ENCODE measurements around the gene KRI1. TPM values are rescaled to one million over a fixed set of nuclear protein-coding genes. Genes with fewer than 3 reads are reported as not detected.

KRI1 gene
- total and polyA plus RNA-seq, 2 donors (not counting 3 experiments of a cell fraction or from before 2014, with no cell fraction given): 6.7 to 25.7 TPM

DNA sequence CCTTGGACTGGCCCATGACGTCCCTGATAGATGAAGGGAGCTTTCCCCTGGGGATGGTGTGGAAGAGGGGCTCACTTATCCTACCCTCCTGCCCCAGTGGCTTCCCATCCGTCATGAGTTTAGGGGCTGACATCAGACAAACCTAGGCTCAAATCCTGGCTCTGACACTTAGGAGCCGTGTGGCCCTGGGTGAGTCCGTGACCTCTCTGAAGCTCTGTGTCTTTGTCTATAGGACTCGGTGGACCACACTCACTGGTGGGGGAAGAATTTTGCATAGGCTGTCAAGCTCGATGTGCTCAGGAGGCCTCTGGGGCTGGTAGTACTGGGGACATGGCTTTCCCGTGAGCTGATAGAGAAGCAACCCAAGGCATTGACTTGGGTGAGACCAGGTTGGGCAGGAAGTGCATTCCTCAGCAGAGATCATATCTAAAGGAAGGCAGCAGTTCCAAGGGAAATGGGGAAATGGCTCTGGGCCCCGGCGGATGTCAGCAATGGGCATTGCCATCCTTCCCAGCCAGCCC, 38.7 kb upstream of the KRI1 start:
- no peaks in the 10 kb centered on the region for H3K9me3 ChIP-seq (replicated peaks; ENCODE audit: control insufficient read depth, insufficient read depth, low read length)
- H3K4me1 ChIP-seq (ENCODE audit: control insufficient read depth, extremely low read depth, insufficient read depth, low read length): peaks cover 25% of the 10 kb centered on the region
- H4K20me1 ChIP-seq (replicated peaks; ENCODE audit: control insufficient read depth, extremely low read depth, insufficient read depth, low read length): no peaks in the 10 kb centered on the region
- peak overlapping the region; percentile 86 for H3K9ac ChIP-seq (replicated peaks; ENCODE audit: extremely low read depth, insufficient read depth, low read length)
- dilution Hi-C loops (cut with MboI; ENCODE audit: extremely low pct_ligation_motif_present, low sequenced_read_pairs) (no loop called here), intact Hi-C loops (cut with micrococcal nuclease) (loop anchor here (2.0 kb wide), 2 partner anchors 24 to 40 kb away; no protein-coding TSS in a partner anchor)
- no peaks in the 10 kb centered on the region for H3K27me3 ChIP-seq (ENCODE audit: control insufficient read depth in 2 of 2, insufficient read depth in 2 of 2, low read length in 2 of 2)
- FAIRE-seq (peak; percentile 98), DNase-seq (ENCODE audit: low read depth, low spot score) (peak; percentile 53)
- POLR2A ChIA-PET: no interaction called here
- TF ChIP-seq POLR2AphosphoS5 (IDR thresholded peaks at IDR 0.05; ENCODE audit: insufficient read depth, low read depth, low read length) (peak; percentile 51), EZH2 (IDR thresholded peaks at IDR 0.05; ENCODE audit: borderline replicate concordance, low read depth, low read length, severe bottlenecking) (no peak), POLR2A (IDR thresholded peaks at IDR 0.05; ENCODE audit: low read depth, low read length) (no peak), GATA2 (IDR thresholded peaks at IDR 0.05; ENCODE audit: insufficient read depth, insufficient read length, low read depth, low read length) (peak; percentile 97), MYC (IDR thresholded peaks at IDR 0.05; ENCODE audit: low read depth, low read length) (no peak)
- TF ChIP-seq, protein P1, sequence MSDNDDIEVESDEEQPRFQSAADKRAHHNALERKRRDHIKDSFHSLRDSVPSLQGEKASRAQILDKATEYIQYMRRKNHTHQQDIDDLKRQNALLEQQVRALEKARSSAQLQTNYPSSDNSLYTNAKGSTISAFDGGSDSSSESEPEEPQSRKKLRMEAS (IDR thresholded peaks at IDR 0.05; ENCODE audit: insufficient read depth, insufficient read length): no peak
- no peak overlapping the region for H2AFZ ChIP-seq (ENCODE audit: low read depth, low read length)
- peak overlapping the region in 2 of 3 experiments; percentile 10 to 13 for H3K4me3 ChIP-seq (replicated peaks in 1 of 3; ENCODE audit: insufficient read depth in 1 of 3, low read depth in 1 of 3, low read length in 3 of 3)
- peak overlapping the region; percentile 72 for H3K4me2 ChIP-seq (ENCODE audit: insufficient read depth, low read length)
- no TSS peak for BruUV-seq (replicated peaks)
- H3K36me3 ChIP-seq (ENCODE audit: control insufficient read depth in 2 of 2, extremely low read depth in 1 of 2, insufficient read depth in 2 of 2, low read length in 2 of 2): no peaks in the 10 kb centered on the region
- H3K9me1 ChIP-seq (replicated peaks; ENCODE audit: control insufficient read depth, extremely low read depth, insufficient read depth, low read length): no peaks in the 10 kb centered on the region
- H3K27ac ChIP-seq (ENCODE audit: insufficient read depth, low read depth, low read length): peak overlapping the region; percentile 74
- H3K79me2 ChIP-seq (ENCODE audit: control insufficient read depth, insufficient read depth, low read length): peaks cover 17% of the 10 kb centered on the region
- CTCF ChIA-PET: interaction anchor here (0.6 to 2.1 kb wide), 7 partner anchors 21 to 166 kb away, joined by 3 to 17 read pairs (median 4); partner anchors contain the start of gene SLC44A2

DNA sequence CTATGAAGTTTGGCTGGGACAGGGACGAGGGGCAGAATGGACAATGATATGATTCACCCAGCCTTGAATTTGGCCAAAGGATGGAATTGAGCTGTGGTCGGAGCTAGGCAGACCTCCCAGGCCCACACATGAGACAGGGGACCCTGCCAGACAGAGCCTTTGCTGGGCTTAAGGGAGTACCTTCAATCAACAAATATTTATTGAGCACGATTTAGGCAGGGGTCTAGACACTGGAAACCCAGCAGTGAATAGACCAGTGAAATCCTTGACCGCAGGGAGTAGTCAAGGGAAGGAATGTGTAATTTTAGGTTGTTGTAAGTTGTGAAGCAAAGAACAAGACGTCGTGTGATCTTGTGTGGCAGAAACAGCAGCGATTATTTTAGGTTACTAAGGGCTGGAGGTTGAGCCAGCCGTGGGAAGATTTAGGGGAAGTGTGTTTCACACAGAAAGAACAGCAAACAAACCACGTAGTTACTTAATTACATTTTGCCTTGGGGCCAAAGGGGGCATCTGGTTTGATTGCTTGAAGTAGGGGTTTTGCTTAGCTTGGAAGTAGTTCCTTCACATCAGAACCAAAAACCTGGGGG, 38.2 kb upstream of the KRI1 start:
- Histone ChIP-seq H3K79me2 (ENCODE audit: control insufficient read depth, insufficient read depth, low read length) (peaks cover 17% of the 10 kb centered on the region), H3K9me3 (replicated peaks; ENCODE audit: control insufficient read depth, insufficient read depth, low read length) (no peaks in the 10 kb centered on the region), H3K9ac (replicated peaks; ENCODE audit: extremely low read depth, insufficient read depth, low read length) (peak overlapping the region; percentile 86), H3K4me1 (ENCODE audit: control insufficient read depth, extremely low read depth, insufficient read depth, low read length) (peaks cover 25% of the 10 kb centered on the region), H3K9me1 (replicated peaks; ENCODE audit: control insufficient read depth, extremely low read depth, insufficient read depth, low read length) (no peaks in the 10 kb centered on the region), H3K27me3 (ENCODE audit: control insufficient read depth in 2 of 2, insufficient read depth in 2 of 2, low read length in 2 of 2) (no peaks in the 10 kb centered on the region), H3K4me3 (replicated peaks in 1 of 3; ENCODE audit: insufficient read depth in 1 of 3, low read depth in 1 of 3, low read length in 3 of 3) (peak overlapping the region in 2 of 3 experiments; percentile 91 to 93), H3K27ac (ENCODE audit: insufficient read depth, low read depth, low read length) (peak overlapping the region; percentile 74), H3K36me3 (ENCODE audit: control insufficient read depth in 2 of 2, extremely low read depth in 1 of 2, insufficient read depth in 2 of 2, low read length in 2 of 2) (no peaks in the 10 kb centered on the region), H3K4me2 (ENCODE audit: insufficient read depth, low read length) (peak overlapping the region; percentile 72), H4K20me1 (replicated peaks; ENCODE audit: control insufficient read depth, extremely low read depth, insufficient read depth, low read length) (no peaks in the 10 kb centered on the region), H2AFZ (ENCODE audit: low read depth, low read length) (no peak overlapping the region)
- DNase-seq (ENCODE audit: low read depth, low spot score) (peak; percentile 79), FAIRE-seq (peak; percentile 70)
- ChIA-PET POLR2A (no interaction called here), CTCF (interaction anchor here (0.6 to 2.1 kb wide), 8 partner anchors 21 to 166 kb away, joined by 3 to 17 read pairs (median 4); partner anchors contain the start of gene SLC44A2)
- no TSS peak for BruUV-seq (replicated peaks)
- dilution Hi-C loops (cut with MboI; ENCODE audit: extremely low pct_ligation_motif_present, low sequenced_read_pairs): no loop called here
- intact Hi-C loops (cut with micrococcal nuclease): loop anchor here (2.0 kb wide), 3 partner anchors 21 to 41 kb away; partner anchors contain the start of gene SLC44A2
- TF ChIP-seq MYC (IDR thresholded peaks at IDR 0.05; ENCODE audit: low read depth, low read length): no peak
- TF ChIP-seq, protein P2, sequence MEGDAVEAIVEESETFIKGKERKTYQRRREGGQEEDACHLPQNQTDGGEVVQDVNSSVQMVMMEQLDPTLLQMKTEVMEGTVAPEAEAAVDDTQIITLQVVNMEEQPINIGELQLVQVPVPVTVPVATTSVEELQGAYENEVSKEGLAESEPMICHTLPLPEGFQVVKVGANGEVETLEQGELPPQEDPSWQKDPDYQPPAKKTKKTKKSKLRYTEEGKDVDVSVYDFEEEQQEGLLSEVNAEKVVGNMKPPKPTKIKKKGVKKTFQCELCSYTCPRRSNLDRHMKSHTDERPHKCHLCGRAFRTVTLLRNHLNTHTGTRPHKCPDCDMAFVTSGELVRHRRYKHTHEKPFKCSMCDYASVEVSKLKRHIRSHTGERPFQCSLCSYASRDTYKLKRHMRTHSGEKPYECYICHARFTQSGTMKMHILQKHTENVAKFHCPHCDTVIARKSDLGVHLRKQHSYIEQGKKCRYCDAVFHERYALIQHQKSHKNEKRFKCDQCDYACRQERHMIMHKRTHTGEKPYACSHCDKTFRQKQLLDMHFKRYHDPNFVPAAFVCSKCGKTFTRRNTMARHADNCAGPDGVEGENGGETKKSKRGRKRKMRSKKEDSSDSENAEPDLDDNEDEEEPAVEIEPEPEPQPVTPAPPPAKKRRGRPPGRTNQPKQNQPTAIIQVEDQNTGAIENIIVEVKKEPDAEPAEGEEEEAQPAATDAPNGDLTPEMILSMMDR (IDR thresholded peaks at IDR 0.05; ENCODE audit: extremely low read depth in 1 of 2, insufficient read depth in 1 of 2, low read depth in 1 of 2, low read length in 2 of 2): no peak
- TF ChIP-seq JUN (IDR thresholded peaks at IDR 0.05; ENCODE audit: borderline replicate concordance, insufficient read depth, insufficient read length, low read depth): no peak
- no peak for TF ChIP-seq EZH2 (IDR thresholded peaks at IDR 0.05; ENCODE audit: borderline replicate concordance, low read depth, low read length, severe bottlenecking)
- TF ChIP-seq POLR2AphosphoS5 (IDR thresholded peaks at IDR 0.05; ENCODE audit: insufficient read depth, low read depth, low read length): no peak
- TF ChIP-seq, protein P1 (IDR thresholded peaks at IDR 0.05; ENCODE audit: insufficient read depth, insufficient read length): no peak
- TF ChIP-seq GATA2 (IDR thresholded peaks at IDR 0.05; ENCODE audit: insufficient read depth, insufficient read length, low read depth, low read length): no peak
- no peak for TF ChIP-seq FOS (IDR thresholded peaks at IDR 0.05; ENCODE audit: borderline replicate concordance, insufficient read depth, low read length)
